Measurements from ENCODE around the gene NCAPH2.
A peak's percentile ranks its signal among the peaks of the same experiment; 100 is the strongest.

Gene NCAPH2

GRCh38 chr22:50547263-50547985 is 39.4 kb downstream of the NCAPH2 start:
- no peak for DNase-seq
- H3K4me3 Mint-ChIP-seq, result peak overlapping the region; percentile 46
- no peak overlapping the region for H3K27ac Mint-ChIP-seq
- no peaks in the 10 kb centered on the region for H3K9me3 Mint-ChIP-seq
- H3K36me3 Mint-ChIP-seq (ENCODE audit: low read depth), result peaks cover 3% of the 10 kb centered on the region
- peaks cover 52% of the 10 kb centered on the region for H3K4me1 Mint-ChIP-seq (ENCODE audit: low read depth)
- H3K27me3 Mint-ChIP-seq, result no peaks in the 10 kb centered on the region

- H3K4me1 Mint-ChIP-seq (ENCODE audit: low read depth), result peaks cover 49% of the 10 kb centered on the region
- H3K9me3 Mint-ChIP-seq, result no peaks in the 10 kb centered on the region
- DNase-seq, result peak; percentile 82
- H3K27ac Mint-ChIP-seq, result peak overlapping the region; percentile 86
- peaks cover 3% of the 10 kb centered on the region for H3K36me3 Mint-ChIP-seq (ENCODE audit: low read depth)
- H3K27me3 Mint-ChIP-seq, result no peaks in the 10 kb centered on the region
- peak overlapping the region; percentile 69 for H3K4me3 Mint-ChIP-seq
These were observed 40.3 kb downstream of the NCAPH2 start for GRCh38 chr22:50548040-50548920.

- H3K27ac Mint-ChIP-seq, result peak overlapping the region; percentile 84
- H3K9me3 Mint-ChIP-seq, result no peaks in the 10 kb centered on the region
- H3K4me1 Mint-ChIP-seq (ENCODE audit: low read depth), result peaks cover 47% of the 10 kb centered on the region
- peaks cover 3% of the 10 kb centered on the region for H3K36me3 Mint-ChIP-seq (ENCODE audit: low read depth)
- H3K4me3 Mint-ChIP-seq, result peak overlapping the region; percentile 78
- no peaks in the 10 kb centered on the region for H3K27me3 Mint-ChIP-seq
- DNase-seq, result no peak
These were observed 41.1 kb downstream of the NCAPH2 start for GRCh38 chr22:50548921-50549790.

DNA sequence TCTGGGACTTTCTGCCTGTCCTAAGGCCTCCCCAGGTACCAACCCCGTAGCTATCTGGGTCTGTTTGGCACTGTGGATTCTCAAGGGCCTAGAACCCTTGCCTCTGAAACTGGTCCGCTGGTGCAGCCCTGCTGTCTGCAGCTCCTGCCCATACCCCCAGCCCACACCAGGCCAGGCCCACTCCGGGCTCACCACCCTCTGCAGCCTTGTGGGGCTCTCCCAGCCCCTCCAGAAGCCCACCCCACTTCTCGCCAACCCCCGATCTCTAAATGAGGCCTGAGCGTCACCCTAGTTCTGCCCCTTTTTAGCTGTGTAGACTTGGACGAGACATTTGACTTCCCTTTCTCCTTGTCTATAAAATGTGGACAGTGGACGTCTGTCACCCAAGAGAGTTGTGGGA is 42.4 kb downstream of the NCAPH2 start:
- H3K27me3 Mint-ChIP-seq, result no peaks in the 10 kb centered on the region
- H3K4me1 Mint-ChIP-seq (ENCODE audit: low read depth), result peaks cover 34% of the 10 kb centered on the region
- peak overlapping the region; percentile 85 for H3K27ac Mint-ChIP-seq
- H3K9me3 Mint-ChIP-seq, result no peaks in the 10 kb centered on the region
- H3K4me3 Mint-ChIP-seq, result peak overlapping the region; percentile 67
- peaks cover 3% of the 10 kb centered on the region for H3K36me3 Mint-ChIP-seq (ENCODE audit: low read depth)
- no peak for DNase-seq

- no peaks in the 10 kb centered on the region for H3K9me3 Mint-ChIP-seq
- no peak overlapping the region for H3K27ac Mint-ChIP-seq
- peaks cover 26% of the 10 kb centered on the region for H3K4me1 Mint-ChIP-seq (ENCODE audit: low read depth)
- no peaks in the 10 kb centered on the region for H3K27me3 Mint-ChIP-seq
- H3K36me3 Mint-ChIP-seq (ENCODE audit: low read depth), result peaks cover 3% of the 10 kb centered on the region
- H3K4me3 Mint-ChIP-seq, result no peak overlapping the region
- no peak for DNase-seq
These were observed 43.2 kb downstream of the NCAPH2 start for GRCh38 chr22:50551160-50551752.

DNA sequence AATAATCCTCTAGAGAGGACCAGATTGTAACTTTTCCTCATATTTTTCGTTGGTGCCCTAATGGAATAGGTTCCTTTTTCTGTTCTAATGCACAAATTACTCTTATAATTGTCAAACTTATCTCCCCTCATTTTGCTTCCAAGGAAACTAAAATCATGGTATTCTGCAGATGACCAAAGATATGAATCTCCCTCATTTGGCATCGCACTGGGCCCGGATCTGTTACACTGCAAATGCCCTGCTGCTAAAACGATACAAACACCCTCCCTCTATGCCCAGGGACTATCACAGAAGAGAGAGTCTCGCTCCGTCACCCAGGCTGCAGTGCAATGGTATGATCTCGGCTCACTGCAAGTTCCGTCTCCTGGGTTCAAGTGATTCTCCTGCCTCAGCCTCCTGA is 45.3 kb downstream of the NCAPH2 start:
- DNase-seq, result no peak
- H3K27ac Mint-ChIP-seq, result no peak overlapping the region
- no peak overlapping the region for H3K4me3 Mint-ChIP-seq
- no peaks in the 10 kb centered on the region for H3K9me3 Mint-ChIP-seq
- peaks cover 3% of the 10 kb centered on the region for H3K36me3 Mint-ChIP-seq (ENCODE audit: low read depth)
- H3K27me3 Mint-ChIP-seq, result no peaks in the 10 kb centered on the region
- peaks cover 20% of the 10 kb centered on the region for H3K4me1 Mint-ChIP-seq (ENCODE audit: low read depth)

- H3K36me3 Mint-ChIP-seq (ENCODE audit: low read depth), result no peaks in the 10 kb centered on the region
- no peak overlapping the region for H3K4me3 Mint-ChIP-seq
These were observed 48.7 kb downstream of the NCAPH2 start for GRCh38 chr22:50556703-50557102.

GRCh38 chr22:50560034-50560433 is 52.0 kb downstream of the NCAPH2 start:
- Mint-ChIP-seq H3K27ac (no peak overlapping the region), H3K4me1 (ENCODE audit: low read depth) (peaks cover 20% of the 10 kb centered on the region), H3K9me3 (no peaks in the 10 kb centered on the region), H3K4me3 (no peak overlapping the region), H3K27me3 (no peaks in the 10 kb centered on the region), H3K36me3 (ENCODE audit: low read depth) (peaks cover 2% of the 10 kb centered on the region)
- no peak for DNase-seq

More at GRCh38 chr22:50556703-50557102, 48.7 kb downstream of the NCAPH2 start:
- DNase-seq, result no peak
- Mint-ChIP-seq H3K27ac (no peak overlapping the region), H3K4me1 (ENCODE audit: low read depth) (peaks cover 7% of the 10 kb centered on the region), H3K9me3 (no peaks in the 10 kb centered on the region), H3K27me3 (no peaks in the 10 kb centered on the region)

DNA sequence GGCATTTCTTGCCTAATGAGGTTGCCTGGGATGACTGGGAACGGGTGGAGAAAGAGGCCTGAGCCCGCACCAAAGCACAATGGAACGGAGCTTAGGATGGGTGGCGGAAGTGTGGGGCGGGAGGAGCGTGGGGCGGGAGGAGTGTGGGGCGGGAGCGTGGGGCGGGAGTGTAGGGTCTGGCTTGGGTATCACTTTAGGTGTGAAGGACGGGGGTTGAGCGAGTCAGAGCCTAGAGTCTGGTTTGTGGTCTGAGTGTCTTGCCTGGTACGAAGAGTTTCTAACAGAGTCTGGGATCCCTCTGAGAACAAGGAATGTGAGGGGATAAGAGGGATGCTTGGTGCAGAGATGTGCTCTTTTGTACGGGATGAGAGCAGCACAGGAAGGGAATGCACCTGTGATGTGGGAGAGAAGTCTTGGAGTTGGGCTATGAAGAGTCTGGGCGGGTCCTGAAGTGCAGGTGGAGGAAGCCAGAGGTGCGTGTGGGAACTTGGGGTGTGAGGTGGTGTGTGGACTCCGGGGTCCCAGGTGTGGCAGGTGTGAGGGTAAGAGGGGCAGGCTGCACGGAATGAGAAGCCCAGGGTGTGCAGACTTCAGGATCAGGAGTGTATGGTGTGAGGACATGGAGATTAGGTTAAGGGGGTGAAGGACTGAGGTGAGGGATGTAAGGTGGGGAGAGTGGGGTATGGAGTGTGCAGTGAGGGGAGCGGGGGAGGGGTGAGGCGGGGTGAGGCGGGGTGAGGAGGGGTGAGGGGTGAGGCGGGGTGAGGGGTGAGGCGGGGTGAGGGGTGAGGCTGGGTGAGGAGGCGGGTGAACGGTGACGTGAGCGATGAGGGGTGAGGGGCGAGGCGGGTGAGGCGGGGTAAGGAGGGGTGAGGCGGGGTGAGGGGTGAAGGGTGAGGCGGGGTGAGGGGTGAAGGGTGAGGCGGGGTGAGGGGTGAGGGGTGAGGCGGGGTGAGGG is 53.7 kb downstream of the NCAPH2 start:
- H3K4me3 Mint-ChIP-seq, result no peak overlapping the region
- peaks cover 2% of the 10 kb centered on the region for H3K36me3 Mint-ChIP-seq (ENCODE audit: low read depth)
- H3K4me1 Mint-ChIP-seq (ENCODE audit: low read depth), result peaks cover 20% of the 10 kb centered on the region
- no peaks in the 10 kb centered on the region for H3K27me3 Mint-ChIP-seq
- DNase-seq, result no peak
- H3K9me3 Mint-ChIP-seq, result no peaks in the 10 kb centered on the region
- peak overlapping the region; percentile 45 for H3K27ac Mint-ChIP-seq

- no peaks in the 10 kb centered on the region for H3K27me3 Mint-ChIP-seq
- peak; percentile 99 for DNase-seq
- H3K4me1 Mint-ChIP-seq (ENCODE audit: low read depth), result peaks cover 20% of the 10 kb centered on the region
- H3K9me3 Mint-ChIP-seq, result no peaks in the 10 kb centered on the region
- peak within 1 kb of the TSS; percentile 89 for H3K4me3 Mint-ChIP-seq
- peak within 1 kb of the TSS; percentile 87 for H3K27ac Mint-ChIP-seq
- H3K36me3 Mint-ChIP-seq (ENCODE audit: low read depth), result peaks cover 5% of the 10 kb centered on the region
These were observed 54.7 kb downstream of the NCAPH2 start, which contains the start of gene SYCE3 for GRCh38 chr22:50562523-50563412. Gene SYCE3 (minus strand): TSS chr22:50562919. CDS start chr22:50556405, 6,514 bp downstream.

- no peaks in the 10 kb centered on the region for H3K27me3 Mint-ChIP-seq
- H3K9me3 Mint-ChIP-seq, result no peaks in the 10 kb centered on the region
- peak overlapping the region; percentile 87 for H3K27ac Mint-ChIP-seq
- H3K4me3 Mint-ChIP-seq, result peak overlapping the region; percentile 89
- no peak for DNase-seq
- peaks cover 20% of the 10 kb centered on the region for H3K4me1 Mint-ChIP-seq (ENCODE audit: low read depth)
- H3K36me3 Mint-ChIP-seq (ENCODE audit: low read depth), result peaks cover 13% of the 10 kb centered on the region
These were observed 55.6 kb downstream of the NCAPH2 start for GRCh38 chr22:50563413-50564160.

DNA sequence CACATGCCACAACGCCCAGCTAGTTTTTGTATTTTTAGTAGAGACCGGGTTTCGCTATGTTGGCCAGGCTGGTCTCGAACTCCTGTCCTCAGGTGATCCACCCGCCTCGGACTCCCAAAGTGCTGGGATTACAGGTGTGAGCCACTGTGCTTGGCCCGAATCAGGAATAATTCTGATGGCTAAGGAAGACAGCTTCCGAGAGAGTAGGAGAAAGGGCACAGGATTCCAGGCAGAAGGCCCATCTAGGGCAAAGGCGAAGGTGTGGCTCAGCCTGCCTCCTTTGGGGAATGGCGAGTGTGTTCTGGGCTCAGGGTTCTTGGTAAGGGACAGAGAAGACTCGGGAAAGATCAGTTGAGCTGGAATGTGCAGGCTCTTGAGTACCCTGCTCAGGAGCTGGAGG is 56.3 kb downstream of the NCAPH2 start:
- DNase-seq, result no peak
- no peak overlapping the region for H3K4me3 Mint-ChIP-seq
- no peaks in the 10 kb centered on the region for H3K27me3 Mint-ChIP-seq
- H3K9me3 Mint-ChIP-seq, result no peaks in the 10 kb centered on the region
- peaks cover 20% of the 10 kb centered on the region for H3K36me3 Mint-ChIP-seq (ENCODE audit: low read depth)
- peaks cover 20% of the 10 kb centered on the region for H3K4me1 Mint-ChIP-seq (ENCODE audit: low read depth)
- no peak overlapping the region for H3K27ac Mint-ChIP-seq
